GM20000 (cell line): ENCODE results near the gene MPV17L2.

Source experiments
- DNase-seq: peaks from one replicate; pipeline ENCODE4 v3.0.0; 2012; ENCODE audit warnings: low spot score
- CTCF ChIP-seq: IDR thresholded peaks from 2 replicates; pipeline ENCODE4 v1.5.1; 2012; ENCODE audit warnings: mild to moderate bottlenecking, control low read depth; ENCODE audit errors: extremely low read depth, missing control alignments

Gene MPV17L2

GRCh38 chr19:18179957-18180356 lies 13.1 kb upstream of the MPV17L2 start:
- no peak for DNase-seq
- no peak for TF ChIP-seq CTCF

- DNase-seq, result no peak
- no peak for TF ChIP-seq CTCF
Measured at GRCh38 chr19:18183529-18183928, 9.5 kb upstream of the MPV17L2 start.

GRCh38 chr19:18185538-18185937 lies 7.5 kb upstream of the MPV17L2 start:
- no peak for DNase-seq
- no peak for TF ChIP-seq CTCF

GRCh38 chr19:18190278-18190677 lies 2.7 kb upstream of the MPV17L2 start:
- no peak for TF ChIP-seq CTCF
- no peak for DNase-seq

GRCh38 chr19:18191640-18192062 lies 1.4 kb upstream of the MPV17L2 start:
- no peak for DNase-seq
- no peak for TF ChIP-seq CTCF

- no peak for DNase-seq
- TF ChIP-seq CTCF, result no peak
Measured at GRCh38 chr19:18193388-18194180, 566 bp downstream of the MPV17L2 start.

- TF ChIP-seq CTCF, result no peak
- no peak for DNase-seq
Measured at GRCh38 chr19:18194181-18194530, 1.1 kb downstream of the MPV17L2 start.
